Fibroblast of skin of abdomen (primary cell): Measurements from ENCODE around the gene ZBTB32.
"Not testable (repeated sequence)": the region's sequence is repeated elsewhere in the genome, so short reads cannot be mapped to it uniquely, and the experiment has no call there.

Experiments used
- DNase-seq: peaks from one replicate; pipeline ENCODE4 v3.0.0-alpha.2; 2013

The ZBTB32 gene

GRCh38 chr19:35721374-35721773 lies 17.0 kb downstream of the ZBTB32 start:
- DNase-seq: no peak

- DNase-seq: no peak
These were observed 18.1 kb downstream of the ZBTB32 start for GRCh38 chr19:35722461-35722860.

- no peak for DNase-seq
These were observed 18.5 kb downstream of the ZBTB32 start for GRCh38 chr19:35722897-35723296.

GRCh38 chr19:35723671-35724070 lies 19.3 kb downstream of the ZBTB32 start:
- no peak for DNase-seq

- DNase-seq: not testable (repeated sequence)
These were observed 19.8 kb downstream of the ZBTB32 start for GRCh38 chr19:35724132-35724531.

- DNase-seq: no peak
These were observed 20.2 kb downstream of the ZBTB32 start for GRCh38 chr19:35724560-35724959.

GRCh38 chr19:35725216-35725861 lies 21.0 kb downstream of the ZBTB32 start:
- DNase-seq: no peak

GRCh38 chr19:35727053-35727955 lies 22.9 kb downstream of the ZBTB32 start:
- no peak for DNase-seq

- no peak for DNase-seq
These were observed 23.8 kb downstream of the ZBTB32 start for GRCh38 chr19:35727956-35728706.

DNA sequence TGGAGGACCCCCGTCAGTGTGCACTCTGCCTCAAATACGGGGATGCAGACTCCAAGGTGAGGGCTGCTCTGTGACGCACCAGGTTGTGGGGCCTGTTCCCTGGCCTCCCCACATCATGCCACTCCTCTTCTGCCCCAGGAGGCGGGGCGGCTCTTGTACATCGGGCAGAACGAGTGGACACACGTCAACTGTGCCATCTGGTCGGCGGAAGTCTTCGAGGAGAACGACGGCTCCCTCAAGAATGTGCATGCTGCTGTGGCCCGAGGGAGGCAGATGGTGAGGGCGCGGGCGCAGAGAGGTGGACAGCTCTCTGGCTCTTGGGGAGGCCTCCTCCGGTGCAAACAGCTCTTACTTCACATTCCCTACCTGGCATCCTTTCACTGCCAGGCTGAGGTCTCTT lies 24.7 kb downstream of the ZBTB32 start:
- no peak for DNase-seq

- no peak for DNase-seq
These were observed 25.4 kb downstream of the ZBTB32 start for GRCh38 chr19:35729763-35730162.

DNA sequence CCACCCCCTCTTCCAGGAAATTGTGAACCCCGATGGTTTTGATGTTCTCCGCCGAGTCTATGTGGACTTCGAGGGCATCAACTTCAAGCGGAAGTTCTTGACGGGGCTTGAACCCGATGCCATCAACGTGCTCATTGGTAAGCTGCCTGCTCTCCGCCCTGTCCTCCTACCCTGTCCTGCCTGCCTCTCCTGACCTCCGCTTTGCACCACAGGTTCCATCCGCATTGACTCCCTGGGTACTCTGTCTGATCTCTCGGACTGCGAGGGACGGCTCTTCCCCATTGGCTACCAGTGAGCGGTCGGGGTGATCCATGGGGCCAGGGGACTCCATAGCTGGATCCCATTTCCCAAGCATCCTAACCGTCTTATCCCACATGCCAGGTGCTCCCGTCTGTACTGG lies 26.0 kb downstream of the ZBTB32 start:
- no peak for DNase-seq

GRCh38 chr19:35731353-35731752 lies 27.0 kb downstream of the ZBTB32 start:
- DNase-seq: no peak

DNA sequence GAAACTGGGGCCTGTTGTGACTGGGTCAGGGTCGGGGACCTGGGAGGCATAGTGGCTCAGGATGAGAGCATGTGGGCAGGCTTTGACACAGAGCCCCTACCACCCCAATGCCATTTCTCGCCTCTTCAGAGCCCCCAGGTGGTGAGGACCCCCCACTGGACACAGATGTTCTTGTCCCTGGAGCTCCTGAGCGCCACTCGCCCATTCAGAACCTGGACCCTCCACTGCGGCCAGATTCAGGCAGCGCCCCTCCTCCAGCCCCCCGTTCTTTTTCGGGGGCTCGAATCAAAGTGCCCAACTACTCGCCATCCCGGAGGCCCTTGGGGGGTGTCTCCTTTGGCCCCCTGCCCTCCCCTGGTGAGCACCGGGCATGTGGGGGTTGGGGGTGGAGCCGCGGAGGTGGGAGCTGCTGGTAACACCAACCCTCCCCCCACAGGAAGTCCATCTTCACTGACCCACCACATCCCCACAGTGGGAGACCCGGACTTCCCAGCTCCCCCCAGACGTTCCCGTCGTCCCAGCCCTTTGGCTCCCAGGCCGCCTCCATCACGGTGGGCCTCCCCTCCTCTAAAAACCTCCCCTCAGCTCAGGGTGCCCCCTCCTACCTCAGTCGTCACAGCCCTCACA lies 27.5 kb downstream of the ZBTB32 start:
- DNase-seq: no peak

DNA sequence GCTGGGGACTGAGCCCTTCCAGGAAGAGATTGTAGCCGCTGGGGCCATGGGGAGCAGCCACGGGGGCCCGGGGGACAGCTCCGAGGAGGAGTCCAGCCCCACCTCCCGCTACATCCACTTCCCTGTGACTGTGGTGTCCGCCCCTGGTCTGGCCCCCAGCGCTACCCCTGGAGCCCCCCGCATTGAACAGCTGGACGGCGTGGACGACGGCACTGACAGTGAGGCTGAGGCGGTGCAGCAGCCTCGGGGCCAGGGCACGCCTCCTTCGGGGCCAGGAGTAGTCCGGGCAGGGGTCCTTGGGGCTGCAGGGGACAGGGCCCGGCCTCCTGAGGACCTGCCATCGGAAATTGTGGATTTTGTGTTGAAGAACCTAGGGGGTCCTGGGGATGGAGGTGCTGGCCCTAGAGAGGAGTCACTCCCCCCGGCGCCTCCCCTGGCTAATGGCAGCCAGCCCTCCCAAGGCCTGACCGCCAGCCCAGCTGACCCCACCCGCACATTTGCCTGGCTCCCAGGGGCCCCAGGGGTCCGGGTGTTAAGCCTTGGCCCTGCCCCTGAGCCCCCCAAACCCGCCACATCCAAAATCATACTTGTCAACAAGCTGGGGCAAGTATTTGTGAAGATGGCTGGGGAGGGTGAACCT lies 28.3 kb downstream of the ZBTB32 start:
- no peak for DNase-seq

DNA sequence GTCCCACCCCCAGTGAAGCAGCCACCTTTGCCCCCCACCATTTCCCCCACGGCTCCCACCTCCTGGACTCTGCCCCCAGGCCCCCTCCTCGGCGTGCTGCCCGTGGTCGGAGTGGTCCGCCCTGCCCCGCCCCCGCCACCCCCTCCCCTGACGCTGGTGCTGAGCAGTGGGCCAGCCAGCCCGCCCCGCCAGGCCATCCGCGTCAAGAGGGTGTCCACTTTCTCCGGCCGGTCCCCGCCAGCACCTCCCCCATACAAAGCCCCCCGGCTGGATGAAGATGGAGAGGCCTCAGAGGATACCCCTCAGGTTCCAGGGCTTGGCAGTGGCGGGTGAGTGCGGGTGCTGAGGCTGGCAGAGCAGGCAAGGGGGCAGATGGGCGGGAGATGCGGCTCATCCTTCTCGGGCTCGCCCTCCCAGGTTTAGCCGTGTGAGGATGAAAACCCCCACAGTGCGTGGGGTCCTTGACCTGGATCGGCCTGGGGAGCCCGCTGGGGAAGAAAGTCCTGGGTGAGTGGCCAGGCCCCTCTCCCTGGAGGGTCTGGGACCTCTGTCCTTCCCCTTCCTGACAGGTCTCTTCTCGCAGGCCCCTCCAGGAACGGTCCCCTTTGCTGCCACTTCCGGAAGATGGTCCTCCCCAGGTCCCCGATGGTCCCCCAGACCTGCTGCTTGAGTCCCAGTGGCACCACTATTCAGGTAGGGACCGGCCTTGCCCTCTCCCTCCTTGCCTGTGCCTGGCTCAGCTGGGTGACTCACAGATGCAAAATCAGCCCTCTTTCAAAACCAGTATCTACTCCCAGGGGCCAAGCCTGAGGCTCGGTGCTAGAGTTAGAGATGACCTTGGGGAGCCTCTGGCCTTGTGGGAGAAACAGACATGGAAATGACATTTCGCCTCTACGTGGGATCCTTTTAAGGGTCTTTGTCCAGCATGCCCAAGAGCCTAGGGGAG lies 29.1 kb downstream of the ZBTB32 start:
- no peak for DNase-seq

DNA sequence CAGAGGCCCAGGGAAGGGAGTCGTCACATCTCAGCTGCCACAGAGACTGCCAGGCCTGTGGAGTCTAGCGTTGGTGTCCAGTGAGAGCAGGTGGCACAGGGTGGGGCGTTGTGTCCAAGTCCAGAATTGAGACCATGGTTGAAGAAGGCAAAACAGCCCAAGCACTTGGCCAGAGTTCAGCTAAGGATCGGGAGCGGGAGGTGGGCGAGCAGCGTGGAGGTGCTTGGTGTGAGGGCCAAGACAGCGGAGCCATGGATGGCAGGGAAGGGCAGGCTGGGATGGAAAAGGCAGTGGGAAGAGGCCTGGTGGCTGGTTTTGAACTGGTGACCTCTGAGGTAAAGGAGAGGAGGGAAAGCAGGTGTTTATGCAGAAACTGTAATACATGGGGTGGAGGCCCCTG lies 29.9 kb downstream of the ZBTB32 start:
- DNase-seq: no peak

GRCh38 chr19:35734889-35735288 lies 30.5 kb downstream of the ZBTB32 start:
- DNase-seq: no peak

- no peak for DNase-seq
These were observed 32.8 kb downstream of the ZBTB32 start for GRCh38 chr19:35736913-35737886.
